ENCODE data around the gene RAB3A. TPM values are rescaled to one million over a fixed set of nuclear protein-coding genes. Genes with fewer than 3 reads are reported as not detected.

RAB3A gene
- total RNA-seq, 6 donors from 2014 or later: 0.46 to 5.0 (median 3.4) TPM

DNA sequence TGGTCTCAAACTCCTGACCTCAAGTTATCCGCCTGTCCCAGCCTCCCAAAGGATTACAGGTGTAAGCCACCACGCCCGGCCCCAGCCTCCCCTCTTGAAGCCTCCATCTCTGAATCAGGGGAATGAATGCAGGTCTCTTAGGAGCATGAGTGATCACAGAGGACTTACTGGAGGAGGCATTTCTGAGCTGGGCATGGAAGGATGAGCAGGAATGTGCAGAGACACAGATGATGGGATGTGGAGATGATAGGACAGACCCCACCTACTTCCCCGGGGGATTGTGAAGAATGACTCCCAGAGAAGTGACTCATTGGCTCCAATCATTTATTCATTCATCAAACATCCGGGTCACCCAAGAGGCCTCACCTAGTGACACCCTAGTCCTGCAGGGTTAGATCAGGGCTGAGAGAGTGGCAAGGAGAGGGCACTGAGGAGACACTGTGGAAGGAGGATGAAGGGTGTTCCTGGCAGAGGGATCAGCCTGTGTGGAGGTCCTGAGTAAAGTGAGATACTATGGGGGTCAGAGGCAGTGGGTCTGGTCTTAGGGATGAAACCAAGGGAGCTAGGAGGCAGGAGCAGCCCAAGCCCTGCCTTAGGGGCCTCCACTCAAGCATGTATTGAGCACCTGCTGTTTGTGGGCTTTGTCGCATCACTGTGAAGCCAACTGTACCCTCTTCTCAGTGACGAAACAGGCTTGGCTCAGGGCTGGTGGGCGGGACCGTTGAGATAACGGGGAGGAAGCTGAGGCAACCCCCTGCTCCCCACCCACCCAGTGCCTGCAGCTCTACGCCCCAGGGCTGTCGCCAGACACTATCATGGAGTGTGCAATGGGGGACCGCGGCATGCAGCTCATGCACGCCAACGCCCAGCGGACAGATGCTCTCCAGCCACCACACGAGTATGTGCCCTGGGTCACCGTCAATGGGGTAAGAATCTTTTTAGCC, 27.2 kb downstream of the RAB3A start:
- 85 to 92% methylated on average over 17 to 18 of the region's 19 CpGs for WGBS, 2 donors
- H3K36me3 ChIP-seq: peaks cover 0 to 22% (median 12%) of the 10 kb centered on the region in 4 donors
- H3K4me3 ChIP-seq: peak overlapping the region in 1 of 4 donors; percentile 62
- no peak for TF ChIP-seq POLR2AphosphoS5 (IDR thresholded peaks at IDR 0.05)
- TF ChIP-seq POLR2A (IDR thresholded peaks at IDR 0.05): no peak
- TF ChIP-seq EP300 (IDR thresholded peaks at IDR 0.05): no peak
- TF ChIP-seq, protein P1, sequence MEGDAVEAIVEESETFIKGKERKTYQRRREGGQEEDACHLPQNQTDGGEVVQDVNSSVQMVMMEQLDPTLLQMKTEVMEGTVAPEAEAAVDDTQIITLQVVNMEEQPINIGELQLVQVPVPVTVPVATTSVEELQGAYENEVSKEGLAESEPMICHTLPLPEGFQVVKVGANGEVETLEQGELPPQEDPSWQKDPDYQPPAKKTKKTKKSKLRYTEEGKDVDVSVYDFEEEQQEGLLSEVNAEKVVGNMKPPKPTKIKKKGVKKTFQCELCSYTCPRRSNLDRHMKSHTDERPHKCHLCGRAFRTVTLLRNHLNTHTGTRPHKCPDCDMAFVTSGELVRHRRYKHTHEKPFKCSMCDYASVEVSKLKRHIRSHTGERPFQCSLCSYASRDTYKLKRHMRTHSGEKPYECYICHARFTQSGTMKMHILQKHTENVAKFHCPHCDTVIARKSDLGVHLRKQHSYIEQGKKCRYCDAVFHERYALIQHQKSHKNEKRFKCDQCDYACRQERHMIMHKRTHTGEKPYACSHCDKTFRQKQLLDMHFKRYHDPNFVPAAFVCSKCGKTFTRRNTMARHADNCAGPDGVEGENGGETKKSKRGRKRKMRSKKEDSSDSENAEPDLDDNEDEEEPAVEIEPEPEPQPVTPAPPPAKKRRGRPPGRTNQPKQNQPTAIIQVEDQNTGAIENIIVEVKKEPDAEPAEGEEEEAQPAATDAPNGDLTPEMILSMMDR (IDR thresholded peaks at IDR 0.05): no peak
- ATAC-seq (ENCODE audit: low FRiP score in 2 of 2) (no peak), DNase-seq (peak in 1 of 2 donors; percentile 48)
- peak overlapping the region in 1 of 4 donors; percentile 15 for H3K27ac ChIP-seq
- H3K27me3 ChIP-seq: no peaks in the 10 kb centered on the region
- no peaks in the 10 kb centered on the region for H3K9me3 ChIP-seq
- H3K4me1 ChIP-seq: peaks cover 8 to 33% (median 19%) of the 10 kb centered on the region in 4 donors

DNA sequence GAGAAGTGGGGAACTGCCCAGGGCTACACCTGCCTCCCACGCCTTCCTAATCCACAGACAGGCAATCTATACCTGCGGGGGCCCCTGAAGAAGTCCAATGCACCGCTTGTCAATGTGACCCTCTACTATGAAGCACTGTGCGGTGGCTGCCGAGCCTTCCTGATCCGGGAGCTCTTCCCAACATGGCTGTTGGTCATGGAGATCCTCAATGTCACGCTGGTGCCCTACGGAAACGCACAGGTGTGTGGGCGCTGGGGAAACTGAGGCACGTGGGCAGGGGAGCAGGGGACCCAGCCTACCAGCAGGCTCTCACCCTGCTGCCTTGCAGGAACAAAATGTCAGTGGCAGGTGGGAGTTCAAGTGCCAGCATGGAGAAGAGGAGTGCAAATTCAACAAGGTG, 28.9 kb downstream of the RAB3A start:
- WGBS, 2 donors: 89 to 90% methylated on average over 7 to 11 of the region's 11 CpGs
- Histone ChIP-seq H3K4me1 (peaks cover 8 to 43% (median 19%) of the 10 kb centered on the region in 4 donors), H3K27me3 (no peaks in the 10 kb centered on the region), H3K36me3 (peaks cover 0 to 22% (median 12%) of the 10 kb centered on the region in 4 donors), H3K9me3 (no peaks in the 10 kb centered on the region), H3K4me3 (peak overlapping the region in 3 of 4 donors; percentile 56 to 71 (median 62)), H3K27ac (peak overlapping the region in 2 of 4 donors; percentile 84 to 91)
- TF ChIP-seq EP300 (IDR thresholded peaks at IDR 0.05) (no peak), POLR2A (IDR thresholded peaks at IDR 0.05) (no peak), POLR2AphosphoS5 (IDR thresholded peaks at IDR 0.05) (no peak)
- TF ChIP-seq, protein P1 (IDR thresholded peaks at IDR 0.05): no peak
- ATAC-seq (ENCODE audit: low FRiP score in 2 of 2): no peak
- no peak for DNase-seq

DNA sequence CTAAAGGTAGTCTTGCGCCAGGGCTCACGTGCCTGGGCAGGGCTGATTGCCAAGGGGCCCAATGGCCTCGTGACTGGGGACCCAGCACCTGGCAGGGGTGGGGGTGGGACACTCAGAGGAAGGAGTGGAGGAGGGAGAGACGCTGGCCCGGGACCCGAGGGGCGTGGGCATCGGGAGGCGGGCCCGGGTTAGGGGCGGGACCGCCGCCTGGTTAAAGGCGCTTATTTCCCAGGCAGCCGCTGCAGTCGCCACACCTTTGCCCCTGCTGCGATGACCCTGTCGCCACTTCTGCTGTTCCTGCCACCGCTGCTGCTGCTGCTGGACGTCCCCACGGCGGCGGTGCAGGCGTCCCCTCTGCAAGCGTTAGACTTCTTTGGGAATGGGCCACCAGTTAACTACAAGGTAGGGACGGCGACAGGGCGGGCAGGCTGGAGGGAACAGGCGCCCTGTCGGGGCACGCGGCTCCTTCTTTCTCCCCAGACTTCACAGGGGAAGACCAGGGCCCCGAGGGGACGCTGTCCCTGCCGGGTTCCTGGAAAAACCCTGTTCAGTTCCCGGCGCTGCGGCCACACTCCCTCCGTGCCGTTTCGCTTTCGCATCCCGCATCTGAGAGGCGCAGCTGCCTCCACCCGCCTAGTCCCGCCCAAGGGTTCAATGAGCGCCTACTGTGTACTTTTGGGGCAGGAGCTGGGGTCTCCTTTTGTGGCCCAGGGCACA, 30.1 kb downstream of the RAB3A start, which contains the start of gene IFI30:
TSS of gene IFI30 (plus strand) at position 242 of the 717 bp plus-strand sequence. CDS start at position 271, 29 bp downstream.
- WGBS, 2 donors: 0 to 3% methylated on average over 5 to 38 of the region's 47 CpGs
- Histone ChIP-seq H3K27ac (peak within 1 kb of the TSS; percentile 69 to 91 (median 82)), H3K27me3 (no peaks in the 10 kb centered on the region), H3K9me3 (no peaks in the 10 kb centered on the region), H3K4me1 (peaks cover 8 to 43% (median 21%) of the 10 kb centered on the region in 4 donors), H3K4me3 (peak within 1 kb of the TSS; percentile 31 to 71 (median 59)), H3K36me3 (peaks cover 0 to 33% (median 16%) of the 10 kb centered on the region in 4 donors)
- peak; percentile 94 to 96 for DNase-seq
- ATAC-seq (ENCODE audit: low FRiP score in 2 of 2): peak; percentile 86 to 88
- peak in 1 of 4 donors; percentile 87 for TF ChIP-seq EP300 (IDR thresholded peaks at IDR 0.05)
- peak in 3 of 4 donors; percentile 77 to 96 (median 95) for TF ChIP-seq POLR2A (IDR thresholded peaks at IDR 0.05)
- TF ChIP-seq POLR2AphosphoS5 (IDR thresholded peaks at IDR 0.05): peak; percentile 80 to 95
- TF ChIP-seq, protein P1 (IDR thresholded peaks at IDR 0.05): peak in 1 of 6 experiments; percentile 11

DNA sequence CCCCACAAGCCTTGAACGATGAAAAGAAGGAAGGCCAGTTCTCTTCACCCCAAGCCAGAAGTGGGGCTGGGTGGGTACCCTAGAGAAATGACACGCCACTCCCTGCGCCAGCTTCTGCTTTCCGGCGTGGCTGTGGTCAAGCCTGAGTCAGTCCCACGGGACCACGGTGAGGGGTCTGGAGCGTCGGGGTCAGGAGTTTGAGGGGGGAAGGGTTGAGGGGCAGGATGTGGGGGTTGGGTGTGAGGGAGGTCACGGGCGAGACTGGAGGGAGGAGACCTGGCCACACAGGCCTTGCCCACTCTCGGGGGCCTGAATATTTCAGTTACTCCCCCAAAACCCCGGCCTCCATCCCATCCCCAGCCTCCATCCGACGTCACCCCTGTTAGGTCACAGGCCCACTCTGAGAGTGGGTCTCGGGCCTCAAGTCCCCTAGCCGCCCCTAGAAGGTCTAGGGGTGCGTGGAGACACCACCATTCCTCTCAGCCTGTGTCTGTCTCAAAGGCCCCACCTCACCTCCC, 30.7 kb downstream of the RAB3A start:
- H3K9me3 ChIP-seq: no peaks in the 10 kb centered on the region
- H3K27me3 ChIP-seq: no peaks in the 10 kb centered on the region
- H3K4me1 ChIP-seq: peaks cover 8 to 43% (median 24%) of the 10 kb centered on the region in 4 donors
- peak overlapping the region; percentile 69 to 91 (median 82) for H3K27ac ChIP-seq
- peak overlapping the region in 3 of 4 donors; percentile 56 to 71 (median 62) for H3K4me3 ChIP-seq
- peaks cover 0 to 36% (median 15%) of the 10 kb centered on the region in 4 donors for H3K36me3 ChIP-seq
- no peak for TF ChIP-seq POLR2A (IDR thresholded peaks at IDR 0.05)
- TF ChIP-seq POLR2AphosphoS5 (IDR thresholded peaks at IDR 0.05): peak in 1 of 2 donors; percentile 40
- TF ChIP-seq EP300 (IDR thresholded peaks at IDR 0.05): peak in 2 of 4 donors; percentile 38 to 77
- TF ChIP-seq, protein P1 (IDR thresholded peaks at IDR 0.05): no peak
- 26 to 63% methylated on average over 11 to 12 of the region's 18 CpGs for WGBS, 2 donors
- DNase-seq (peak; percentile 55 to 86), ATAC-seq (ENCODE audit: low FRiP score in 2 of 2) (peak; percentile 57 to 74)

Measured in upper lobe of left lung (tissue), 6 donors.